ENCODE measurements around the gene DND1. TPM values are rescaled to one million over a fixed set of nuclear protein-coding genes. Genes with fewer than 3 reads are reported as not detected.

DND1 gene
- total and polyA plus RNA-seq, 2 experiments from 2014 or later, result 8.1 to 15.5 TPM

DNA sequence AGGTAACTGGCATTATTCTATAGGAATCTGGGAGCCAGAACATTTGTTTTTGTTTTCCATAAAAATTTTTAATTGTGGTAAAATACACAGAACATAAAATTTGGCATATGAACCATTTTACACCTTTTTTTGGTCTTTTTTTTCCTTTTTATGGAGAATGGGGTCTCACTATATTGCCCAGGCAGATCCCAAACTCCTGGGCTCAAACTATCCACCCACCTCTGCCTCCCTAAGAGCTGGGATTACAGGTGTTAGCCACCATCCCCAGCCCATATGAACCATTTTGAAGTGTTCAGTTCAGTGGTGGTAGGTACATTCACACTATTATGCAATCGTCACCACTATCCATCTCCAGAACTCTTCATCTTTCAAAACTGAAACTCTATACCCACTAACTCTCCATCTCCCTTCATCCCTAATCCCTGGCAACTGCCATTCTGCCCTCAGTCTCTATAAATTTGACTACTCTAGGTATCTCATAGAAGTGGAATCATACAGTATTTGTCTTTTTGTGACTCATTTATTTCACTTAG is 40.3 kb upstream of the DND1 start:
- Mint-ChIP-seq H3K4me3 (no peak overlapping the region), H3K4me1 (0 out of 3 replicates have a peak, but pooled peaks cover 2% of the 10 kb centered on the region), H3K36me3 (ENCODE audit: low read depth) (no peaks in the 10 kb centered on the region), H3K27ac (no peak overlapping the region), H3K9me3 (peaks cover 4% of the 10 kb centered on the region; the same call in 1 of the 3 replicates), H3K27me3 (ENCODE audit: insufficient read depth, low read depth, poor library complexity) (peaks cover 8% of the 10 kb centered on the region)
- no peaks in the 10 kb centered on the region for H3K27me3 ChIP-seq (ENCODE audit: insufficient read depth)
- 0 out of 2 replicates have a peak, but pooled peaks cover 6% of the 10 kb centered on the region for H3F3A ChIP-seq (replicated peaks; ENCODE audit: low read depth)
- no peaks in the 10 kb centered on the region for H4K20me1 ChIP-seq (replicated peaks; ENCODE audit: insufficient read depth)
- TF ChIP-seq CREB1 (CRISPR knock-in tag; IDR thresholded peaks at IDR 0.05; ENCODE audit: low read depth) (no peak), ZNF331 (CRISPR knock-in tag; IDR thresholded peaks at IDR 0.05; ENCODE audit: low read depth) (no peak), NANOG (IDR thresholded peaks at IDR 0.05; ENCODE audit: borderline replicate concordance) (no peak), ZNF114 (CRISPR knock-in tag; IDR thresholded peaks at IDR 0.05) (no peak), EZH2 (IDR thresholded peaks at IDR 0.05; ENCODE audit: low read depth, unreplicated experiment) (no peak), POLR2AphosphoS5 (IDR thresholded peaks at IDR 0.05; ENCODE audit: low read depth) (no peak), EZH2phosphoT487 (IDR thresholded peaks at IDR 0.05; ENCODE audit: unreplicated experiment) (no peak), JUNB (IDR thresholded peaks at IDR 0.05; ENCODE audit: unreplicated experiment) (no peak), STAT1 (IDR thresholded peaks at IDR 0.05; ENCODE audit: unreplicated experiment) (no peak)
- TF ChIP-seq, protein P1, sequence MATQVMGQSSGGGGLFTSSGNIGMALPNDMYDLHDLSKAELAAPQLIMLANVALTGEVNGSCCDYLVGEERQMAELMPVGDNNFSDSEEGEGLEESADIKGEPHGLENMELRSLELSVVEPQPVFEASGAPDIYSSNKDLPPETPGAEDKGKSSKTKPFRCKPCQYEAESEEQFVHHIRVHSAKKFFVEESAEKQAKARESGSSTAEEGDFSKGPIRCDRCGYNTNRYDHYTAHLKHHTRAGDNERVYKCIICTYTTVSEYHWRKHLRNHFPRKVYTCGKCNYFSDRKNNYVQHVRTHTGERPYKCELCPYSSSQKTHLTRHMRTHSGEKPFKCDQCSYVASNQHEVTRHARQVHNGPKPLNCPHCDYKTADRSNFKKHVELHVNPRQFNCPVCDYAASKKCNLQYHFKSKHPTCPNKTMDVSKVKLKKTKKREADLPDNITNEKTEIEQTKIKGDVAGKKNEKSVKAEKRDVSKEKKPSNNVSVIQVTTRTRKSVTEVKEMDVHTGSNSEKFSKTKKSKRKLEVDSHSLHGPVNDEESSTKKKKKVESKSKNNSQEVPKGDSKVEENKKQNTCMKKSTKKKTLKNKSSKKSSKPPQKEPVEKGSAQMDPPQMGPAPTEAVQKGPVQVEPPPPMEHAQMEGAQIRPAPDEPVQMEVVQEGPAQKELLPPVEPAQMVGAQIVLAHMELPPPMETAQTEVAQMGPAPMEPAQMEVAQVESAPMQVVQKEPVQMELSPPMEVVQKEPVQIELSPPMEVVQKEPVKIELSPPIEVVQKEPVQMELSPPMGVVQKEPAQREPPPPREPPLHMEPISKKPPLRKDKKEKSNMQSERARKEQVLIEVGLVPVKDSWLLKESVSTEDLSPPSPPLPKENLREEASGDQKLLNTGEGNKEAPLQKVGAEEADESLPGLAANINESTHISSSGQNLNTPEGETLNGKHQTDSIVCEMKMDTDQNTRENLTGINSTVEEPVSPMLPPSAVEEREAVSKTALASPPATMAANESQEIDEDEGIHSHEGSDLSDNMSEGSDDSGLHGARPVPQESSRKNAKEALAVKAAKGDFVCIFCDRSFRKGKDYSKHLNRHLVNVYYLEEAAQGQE (IDR thresholded peaks at IDR 0.05; ENCODE audit: unreplicated experiment), result no peak
- TF ChIP-seq, protein P2, sequence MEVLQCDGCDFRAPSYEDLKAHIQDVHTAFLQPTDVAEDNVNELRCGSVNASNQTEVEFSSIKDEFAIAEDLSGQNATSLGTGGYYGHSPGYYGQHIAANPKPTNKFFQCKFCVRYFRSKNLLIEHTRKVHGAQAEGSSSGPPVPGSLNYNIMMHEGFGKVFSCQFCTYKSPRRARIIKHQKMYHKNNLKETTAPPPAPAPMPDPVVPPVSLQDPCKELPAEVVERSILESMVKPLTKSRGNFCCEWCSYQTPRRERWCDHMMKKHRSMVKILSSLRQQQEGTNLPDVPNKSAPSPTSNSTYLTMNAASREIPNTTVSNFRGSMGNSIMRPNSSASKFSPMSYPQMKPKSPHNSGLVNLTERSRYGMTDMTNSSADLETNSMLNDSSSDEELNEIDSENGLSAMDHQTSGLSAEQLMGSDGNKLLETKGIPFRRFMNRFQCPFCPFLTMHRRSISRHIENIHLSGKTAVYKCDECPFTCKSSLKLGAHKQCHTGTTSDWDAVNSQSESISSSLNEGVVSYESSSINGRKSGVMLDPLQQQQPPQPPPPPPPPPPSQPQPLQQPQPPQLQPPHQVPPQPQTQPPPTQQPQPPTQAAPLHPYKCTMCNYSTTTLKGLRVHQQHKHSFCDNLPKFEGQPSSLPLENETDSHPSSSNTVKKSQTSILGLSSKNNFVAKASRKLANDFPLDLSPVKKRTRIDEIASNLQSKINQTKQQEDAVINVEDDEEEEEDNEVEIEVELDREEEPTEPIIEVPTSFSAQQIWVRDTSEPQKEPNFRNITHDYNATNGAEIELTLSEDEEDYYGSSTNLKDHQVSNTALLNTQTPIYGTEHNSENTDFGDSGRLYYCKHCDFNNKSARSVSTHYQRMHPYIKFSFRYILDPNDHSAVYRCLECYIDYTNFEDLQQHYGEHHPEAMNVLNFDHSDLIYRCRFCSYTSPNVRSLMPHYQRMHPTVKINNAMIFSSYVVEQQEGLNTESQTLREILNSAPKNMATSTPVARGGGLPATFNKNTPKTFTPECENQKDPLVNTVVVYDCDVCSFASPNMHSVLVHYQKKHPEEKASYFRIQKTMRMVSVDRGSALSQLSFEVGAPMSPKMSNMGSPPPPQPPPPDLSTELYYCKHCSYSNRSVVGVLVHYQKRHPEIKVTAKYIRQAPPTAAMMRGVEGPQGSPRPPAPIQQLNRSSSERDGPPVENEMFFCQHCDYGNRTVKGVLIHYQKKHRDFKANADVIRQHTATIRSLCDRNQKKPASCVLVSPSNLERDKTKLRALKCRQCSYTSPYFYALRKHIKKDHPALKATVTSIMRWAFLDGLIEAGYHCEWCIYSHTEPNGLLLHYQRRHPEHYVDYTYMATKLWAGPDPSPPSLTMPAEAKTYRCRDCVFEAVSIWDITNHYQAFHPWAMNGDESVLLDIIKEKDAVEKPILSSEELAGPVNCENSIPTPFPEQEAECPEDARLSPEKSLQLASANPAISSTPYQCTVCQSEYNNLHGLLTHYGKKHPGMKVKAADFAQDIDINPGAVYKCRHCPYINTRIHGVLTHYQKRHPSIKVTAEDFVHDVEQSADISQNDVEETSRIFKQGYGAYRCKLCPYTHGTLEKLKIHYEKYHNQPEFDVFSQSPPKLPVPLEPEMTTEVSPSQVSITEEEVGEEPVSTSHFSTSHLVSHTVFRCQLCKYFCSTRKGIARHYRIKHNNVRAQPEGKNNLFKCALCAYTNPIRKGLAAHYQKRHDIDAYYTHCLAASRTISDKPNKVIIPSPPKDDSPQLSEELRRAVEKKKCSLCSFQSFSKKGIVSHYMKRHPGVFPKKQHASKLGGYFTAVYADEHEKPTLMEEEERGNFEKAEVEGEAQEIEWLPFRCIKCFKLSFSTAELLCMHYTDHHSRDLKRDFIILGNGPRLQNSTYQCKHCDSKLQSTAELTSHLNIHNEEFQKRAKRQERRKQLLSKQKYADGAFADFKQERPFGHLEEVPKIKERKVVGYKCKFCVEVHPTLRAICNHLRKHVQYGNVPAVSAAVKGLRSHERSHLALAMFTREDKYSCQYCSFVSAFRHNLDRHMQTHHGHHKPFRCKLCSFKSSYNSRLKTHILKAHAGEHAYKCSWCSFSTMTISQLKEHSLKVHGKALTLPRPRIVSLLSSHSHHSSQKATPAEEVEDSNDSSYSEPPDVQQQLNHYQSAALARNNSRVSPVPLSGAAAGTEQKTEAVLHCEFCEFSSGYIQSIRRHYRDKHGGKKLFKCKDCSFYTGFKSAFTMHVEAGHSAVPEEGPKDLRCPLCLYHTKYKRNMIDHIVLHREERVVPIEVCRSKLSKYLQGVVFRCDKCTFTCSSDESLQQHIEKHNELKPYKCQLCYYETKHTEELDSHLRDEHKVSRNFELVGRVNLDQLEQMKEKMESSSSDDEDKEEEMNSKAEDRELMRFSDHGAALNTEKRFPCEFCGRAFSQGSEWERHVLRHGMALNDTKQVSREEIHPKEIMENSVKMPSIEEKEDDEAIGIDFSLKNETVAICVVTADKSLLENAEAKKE (CRISPR knock-in tag; IDR thresholded peaks at IDR 0.05), result no peak
- TF ChIP-seq, protein P3, sequence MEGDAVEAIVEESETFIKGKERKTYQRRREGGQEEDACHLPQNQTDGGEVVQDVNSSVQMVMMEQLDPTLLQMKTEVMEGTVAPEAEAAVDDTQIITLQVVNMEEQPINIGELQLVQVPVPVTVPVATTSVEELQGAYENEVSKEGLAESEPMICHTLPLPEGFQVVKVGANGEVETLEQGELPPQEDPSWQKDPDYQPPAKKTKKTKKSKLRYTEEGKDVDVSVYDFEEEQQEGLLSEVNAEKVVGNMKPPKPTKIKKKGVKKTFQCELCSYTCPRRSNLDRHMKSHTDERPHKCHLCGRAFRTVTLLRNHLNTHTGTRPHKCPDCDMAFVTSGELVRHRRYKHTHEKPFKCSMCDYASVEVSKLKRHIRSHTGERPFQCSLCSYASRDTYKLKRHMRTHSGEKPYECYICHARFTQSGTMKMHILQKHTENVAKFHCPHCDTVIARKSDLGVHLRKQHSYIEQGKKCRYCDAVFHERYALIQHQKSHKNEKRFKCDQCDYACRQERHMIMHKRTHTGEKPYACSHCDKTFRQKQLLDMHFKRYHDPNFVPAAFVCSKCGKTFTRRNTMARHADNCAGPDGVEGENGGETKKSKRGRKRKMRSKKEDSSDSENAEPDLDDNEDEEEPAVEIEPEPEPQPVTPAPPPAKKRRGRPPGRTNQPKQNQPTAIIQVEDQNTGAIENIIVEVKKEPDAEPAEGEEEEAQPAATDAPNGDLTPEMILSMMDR (conservative IDR thresholded peaks at IDR 0.05; ENCODE audit: low read depth in 2 of 2), result no peak
- TF ChIP-seq, protein P4, sequence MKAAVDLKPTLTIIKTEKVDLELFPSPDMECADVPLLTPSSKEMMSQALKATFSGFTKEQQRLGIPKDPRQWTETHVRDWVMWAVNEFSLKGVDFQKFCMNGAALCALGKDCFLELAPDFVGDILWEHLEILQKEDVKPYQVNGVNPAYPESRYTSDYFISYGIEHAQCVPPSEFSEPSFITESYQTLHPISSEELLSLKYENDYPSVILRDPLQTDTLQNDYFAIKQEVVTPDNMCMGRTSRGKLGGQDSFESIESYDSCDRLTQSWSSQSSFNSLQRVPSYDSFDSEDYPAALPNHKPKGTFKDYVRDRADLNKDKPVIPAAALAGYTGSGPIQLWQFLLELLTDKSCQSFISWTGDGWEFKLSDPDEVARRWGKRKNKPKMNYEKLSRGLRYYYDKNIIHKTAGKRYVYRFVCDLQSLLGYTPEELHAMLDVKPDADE (IDR thresholded peaks at IDR 0.05), result no peak
- H3K4me1 ChIP-seq (ENCODE audit: insufficient read depth), result no peaks in the 10 kb centered on the region
- no peaks in the 10 kb centered on the region for H3K9me2 ChIP-seq (ENCODE audit: insufficient read depth)
- no peak overlapping the region for H3K27ac ChIP-seq (ENCODE audit: low read depth)
- ATAC-seq, result no peak
- H2AFZ ChIP-seq, result no peak overlapping the region
- H3K79me2 ChIP-seq (replicated peaks; ENCODE audit: insufficient read depth), result no peaks in the 10 kb centered on the region
- H3K36me3 ChIP-seq (ENCODE audit: insufficient read depth), result no peaks in the 10 kb centered on the region
- DNase-seq (ENCODE audit: low spot score), result no peak
- H3K4me2 ChIP-seq, result no peak overlapping the region
- no peak overlapping the region for H3K4me3 ChIP-seq

All from GM23338 (cell line).